Vagina (tissue), 2 donors: ENCODE results near the gene GNG8. TPM values are rescaled to one million over a fixed set of nuclear protein-coding genes. Genes with fewer than 3 reads are reported as not detected.

Experiments
- DNase-seq, 2 donors: peaks; one replicate each; pipeline ENCODE4 v3.0.0-alpha.2; 2017; ENCODE audit errors: extremely low spot score in 2 of 2
- H3K27ac ChIP-seq: fragments of 200-600 bp; sonication (generic); one replicate; pipeline ENCODE4 v1.5.1; 2019
- H3K27me3 ChIP-seq: fragments of 200-600 bp; sonication (generic); one replicate; pipeline ENCODE4 v1.5.1; 2019
- H3K36me3 ChIP-seq, 2 donors: fragments of 200-600 bp; sonication (generic); one replicate each; pipeline ENCODE4 v1.5.1; 2017 to 2019
- H3K4me1 ChIP-seq: fragments of 200-600 bp; sonication (generic); one replicate; pipeline ENCODE4 v1.5.1; 2019
- H3K4me3 ChIP-seq, 2 donors: fragments of 200-600 bp; sonication (generic); 1 replicate in 1 of 2; 2 replicates in 1 of 2; pipeline ENCODE4 v1.5.1; 2016 to 2019
- H3K9me3 ChIP-seq: fragments of 200-600 bp; sonication (generic); one replicate; pipeline ENCODE4 v1.5.1; 2019
- CTCF ChIP-seq, 3 experiments: fragments of 450-650 bp in 2 of 3; fragments of 200-600 bp in 1 of 3; sonication (generic) in 1 of 3; IDR thresholded peaks; one replicate each; pipeline ENCODE4 v1.5.1; 2017 to 2019; ENCODE audit warnings: antibody characterized with exemption in 3 of 3, mild to moderate bottlenecking in 2 of 3, moderate library complexity in 2 of 3
- POLR2A ChIP-seq, 2 donors: fragments of 450-650 bp; IDR thresholded peaks; one replicate each; pipeline ENCODE4 v1.6.1; 2017; ENCODE audit warnings: antibody characterized with exemption in 2 of 2, mild to moderate bottlenecking in 2 of 2, moderate library complexity in 2 of 2
- POLR2AphosphoS5 ChIP-seq, 2 donors: sonication (generic); formaldehyde crosslinking; IDR thresholded peaks; one replicate each; pipeline ENCODE4 v1.9.0; 2017; ENCODE audit warnings: antibody characterized with exemption in 2 of 2, mild to moderate bottlenecking in 2 of 2, low read depth in 1 of 2; ENCODE audit not compliant: insufficient read depth in 1 of 2
- intact Hi-C: fragments of 100-400 bp; cut with DNase I; formaldehyde crosslinking; loops from one replicate; pipeline ENCODE4 v1.15.1; 2023
- total RNA-seq: library from RNA; depleted of rRNA; stranded (reverse); fragments of >200 nt; gene quantifications from one replicate; pipeline ENCODE4 v1.2.3, GENCODE V29; 2016

GNG8 gene
- total RNA-seq, 1 donor from 2014 or later, result not detected

- TF ChIP-seq CTCF (IDR thresholded peaks at IDR 0.05), result no peak
- no peak for TF ChIP-seq POLR2AphosphoS5 (IDR thresholded peaks at IDR 0.05; ENCODE audit: insufficient read depth in 1 of 2, low read depth in 1 of 2)
- TF ChIP-seq POLR2A (IDR thresholded peaks at IDR 0.05), result no peak
- Histone ChIP-seq H3K4me1 (peaks cover 32% of the 10 kb centered on the region), H3K27ac (no peak overlapping the region), H3K4me3 (no peak overlapping the region), H3K27me3 (no peaks in the 10 kb centered on the region), H3K36me3 (peaks cover 0 to 43% of the 10 kb centered on the region in 2 donors), H3K9me3 (no peaks in the 10 kb centered on the region)
- intact Hi-C loops, result no loop called here
- DNase-seq, result peak in 1 of 2 donors; percentile 77
These were observed 27.2 kb downstream of the GNG8 start for GRCh38 chr19:46608581-46609345.

- Histone ChIP-seq H3K36me3 (peaks cover 0 to 43% of the 10 kb centered on the region in 2 donors), H3K9me3 (no peaks in the 10 kb centered on the region), H3K27me3 (no peaks in the 10 kb centered on the region), H3K27ac (no peak overlapping the region), H3K4me3 (no peak overlapping the region), H3K4me1 (peaks cover 37% of the 10 kb centered on the region)
- TF ChIP-seq POLR2A (IDR thresholded peaks at IDR 0.05) (no peak), CTCF (IDR thresholded peaks at IDR 0.05) (no peak), POLR2AphosphoS5 (IDR thresholded peaks at IDR 0.05; ENCODE audit: insufficient read depth in 1 of 2, low read depth in 1 of 2) (no peak)
- intact Hi-C loops, result no loop called here
- DNase-seq, result no peak
These were observed 27.8 kb downstream of the GNG8 start for GRCh38 chr19:46608178-46608577.

DNA sequence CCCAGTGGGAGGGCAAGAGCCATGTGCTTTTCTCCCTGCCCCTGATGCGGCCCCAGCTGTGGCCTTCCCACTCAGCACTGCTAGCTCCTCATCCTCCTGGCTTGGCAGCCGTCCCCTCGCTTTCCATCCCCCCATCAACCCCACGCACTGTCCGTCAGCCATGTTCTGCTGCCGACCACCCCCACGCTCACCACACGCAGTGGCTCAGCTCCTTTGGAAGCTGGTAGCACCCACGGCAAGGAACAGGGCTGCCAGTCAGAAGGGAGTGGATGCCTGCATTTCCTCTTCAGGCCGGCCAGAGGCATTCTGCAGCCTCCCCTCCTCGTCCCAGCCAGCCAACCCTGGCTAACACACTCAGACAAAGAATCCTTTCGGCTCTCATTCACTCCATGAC is 28.6 kb downstream of the GNG8 start:
- intact Hi-C loops, result no loop called here
- Histone ChIP-seq H3K36me3 (peaks cover 0 to 43% of the 10 kb centered on the region in 2 donors), H3K9me3 (no peaks in the 10 kb centered on the region), H3K4me3 (no peak overlapping the region), H3K27me3 (no peaks in the 10 kb centered on the region), H3K4me1 (peaks cover 44% of the 10 kb centered on the region), H3K27ac (no peak overlapping the region)
- TF ChIP-seq POLR2AphosphoS5 (IDR thresholded peaks at IDR 0.05; ENCODE audit: insufficient read depth in 1 of 2, low read depth in 1 of 2) (no peak), POLR2A (IDR thresholded peaks at IDR 0.05) (no peak), CTCF (IDR thresholded peaks at IDR 0.05) (no peak)
- no peak for DNase-seq

- peaks cover 0 to 43% of the 10 kb centered on the region in 2 donors for H3K36me3 ChIP-seq
- intact Hi-C loops, result no loop called here
- no peak for DNase-seq
These were observed 29.1 kb downstream of the GNG8 start for GRCh38 chr19:46606681-46607447.

More at GRCh38 chr19:46606681-46607447, 29.1 kb downstream of the GNG8 start:
- Histone ChIP-seq H3K4me3 (no peak overlapping the region), H3K9me3 (no peaks in the 10 kb centered on the region), H3K27ac (no peak overlapping the region), H3K27me3 (no peaks in the 10 kb centered on the region), H3K4me1 (peaks cover 50% of the 10 kb centered on the region)
- no peak for TF ChIP-seq CTCF (IDR thresholded peaks at IDR 0.05)
- no peak for TF ChIP-seq POLR2A (IDR thresholded peaks at IDR 0.05)
- TF ChIP-seq POLR2AphosphoS5 (IDR thresholded peaks at IDR 0.05; ENCODE audit: insufficient read depth in 1 of 2, low read depth in 1 of 2), result no peak
